ENCODE measurements around the gene FLCN.

FLCN gene

DNA sequence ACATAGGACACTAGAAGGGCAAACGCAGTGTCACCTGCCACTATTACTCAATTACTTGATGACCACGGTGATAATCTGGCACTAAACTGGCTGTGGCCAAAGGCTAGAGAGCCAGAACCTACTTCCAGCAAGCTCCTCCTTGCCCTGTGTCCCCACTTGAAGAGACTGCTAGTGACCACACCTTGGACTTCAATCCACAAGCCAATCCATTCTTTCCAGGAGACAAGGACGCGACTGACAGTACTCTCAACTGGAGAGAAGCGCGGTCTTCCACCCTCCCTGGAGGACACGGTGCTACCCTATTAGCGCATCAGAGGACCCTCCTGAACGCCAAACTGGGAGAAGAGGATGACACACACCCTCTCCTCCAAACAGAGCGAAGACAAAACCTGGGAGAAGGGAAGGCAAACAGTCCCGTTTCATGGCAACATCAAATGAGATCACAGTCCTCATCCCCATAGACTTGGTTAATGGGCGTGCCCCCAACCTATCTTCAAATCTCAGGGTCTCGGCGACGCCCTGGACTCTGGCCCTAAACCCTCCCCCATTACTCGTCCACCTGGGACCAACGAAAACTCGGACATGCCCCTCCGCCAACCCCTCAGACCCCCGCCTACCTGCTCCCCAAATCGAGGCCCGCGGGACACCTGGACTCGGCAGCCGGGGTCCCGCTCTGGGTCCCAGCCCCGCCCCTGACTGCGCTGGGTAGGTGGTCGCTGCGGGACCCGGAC is 508 bp downstream of the FLCN start:
- peak; percentile 41 for DNase-seq (ENCODE audit: low spot score)
- ChIA-PET CTCF (interaction anchor here (0.7 to 1.0 kb wide), 2 partner anchors 10 to 94 kb away, joined by 4 to 5 read pairs; no protein-coding TSS in a partner anchor), POLR2A (ENCODE audit: low non-redundant PET) (interaction anchor here (0.6 to 0.8 kb wide), 3 partner anchors 32 to 302 kb away, joined by 3 to 6 read pairs (median 4); no protein-coding TSS in a partner anchor)
- H3K27ac ChIP-seq = peak overlapping the region; percentile 88
- TF ChIP-seq, protein P1, sequence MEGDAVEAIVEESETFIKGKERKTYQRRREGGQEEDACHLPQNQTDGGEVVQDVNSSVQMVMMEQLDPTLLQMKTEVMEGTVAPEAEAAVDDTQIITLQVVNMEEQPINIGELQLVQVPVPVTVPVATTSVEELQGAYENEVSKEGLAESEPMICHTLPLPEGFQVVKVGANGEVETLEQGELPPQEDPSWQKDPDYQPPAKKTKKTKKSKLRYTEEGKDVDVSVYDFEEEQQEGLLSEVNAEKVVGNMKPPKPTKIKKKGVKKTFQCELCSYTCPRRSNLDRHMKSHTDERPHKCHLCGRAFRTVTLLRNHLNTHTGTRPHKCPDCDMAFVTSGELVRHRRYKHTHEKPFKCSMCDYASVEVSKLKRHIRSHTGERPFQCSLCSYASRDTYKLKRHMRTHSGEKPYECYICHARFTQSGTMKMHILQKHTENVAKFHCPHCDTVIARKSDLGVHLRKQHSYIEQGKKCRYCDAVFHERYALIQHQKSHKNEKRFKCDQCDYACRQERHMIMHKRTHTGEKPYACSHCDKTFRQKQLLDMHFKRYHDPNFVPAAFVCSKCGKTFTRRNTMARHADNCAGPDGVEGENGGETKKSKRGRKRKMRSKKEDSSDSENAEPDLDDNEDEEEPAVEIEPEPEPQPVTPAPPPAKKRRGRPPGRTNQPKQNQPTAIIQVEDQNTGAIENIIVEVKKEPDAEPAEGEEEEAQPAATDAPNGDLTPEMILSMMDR (conservative IDR thresholded peaks at IDR 0.05; ENCODE audit: low read depth) = no peak

DNA sequence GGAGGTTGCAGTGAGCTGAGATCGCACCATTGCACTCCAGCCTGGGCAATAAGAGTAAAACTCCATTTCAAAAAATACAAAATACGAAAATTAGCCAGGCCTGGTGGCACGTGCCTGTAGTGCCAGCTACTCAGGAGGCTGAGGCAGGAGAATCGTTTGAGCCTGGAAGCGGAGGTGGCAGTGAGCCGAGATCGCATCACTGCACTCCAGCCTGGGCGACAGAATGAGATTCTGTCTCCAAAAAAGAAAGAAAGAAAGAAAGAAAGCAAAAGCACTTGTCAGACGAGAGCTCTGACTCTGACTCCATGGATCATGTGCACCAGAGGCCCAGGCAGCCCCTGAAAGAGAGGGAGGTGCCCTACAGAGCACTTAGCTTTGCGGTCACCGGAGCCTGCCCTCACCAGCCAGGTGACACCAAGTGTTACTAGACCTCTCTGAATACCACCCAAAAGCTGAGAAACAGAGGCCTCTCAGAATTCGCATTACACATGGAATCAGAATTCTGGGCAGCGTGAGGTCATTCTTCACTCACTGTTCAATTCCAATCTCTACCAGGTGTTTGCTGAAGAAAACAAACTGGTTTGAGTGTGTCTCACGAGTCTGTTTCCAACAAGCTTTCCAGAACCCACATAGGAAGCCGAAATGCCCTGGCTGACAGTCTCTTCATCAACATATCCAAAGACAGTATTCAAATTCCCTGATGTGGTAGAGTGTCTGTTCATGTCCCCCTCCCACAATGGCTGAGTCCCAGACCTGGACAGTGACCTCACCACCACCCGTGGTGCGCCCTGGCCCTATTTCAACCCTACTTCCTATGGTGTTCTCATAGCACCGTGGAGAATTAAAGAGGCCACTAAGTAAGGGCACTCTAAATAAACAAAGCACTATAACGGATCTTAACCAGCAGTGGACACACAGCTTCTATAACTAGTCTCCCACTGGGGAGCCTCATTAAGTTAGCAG is 1.5 kb downstream of the FLCN start:
- POLR2A ChIA-PET (ENCODE audit: low non-redundant PET) = interaction anchor here (0.6 kb wide), 1 partner anchor 110 kb away, joined by 4 read pairs; no protein-coding TSS in a partner anchor
- DNase-seq (ENCODE audit: low spot score) = no peak
- TF ChIP-seq, protein P1 (conservative IDR thresholded peaks at IDR 0.05; ENCODE audit: low read depth) = no peak
- CTCF ChIA-PET = interaction anchor here (1.0 kb wide), 1 partner anchor 9 kb away, joined by 4 read pairs; no protein-coding TSS in a partner anchor
- peak overlapping the region; percentile 88 for H3K27ac ChIP-seq

DNA sequence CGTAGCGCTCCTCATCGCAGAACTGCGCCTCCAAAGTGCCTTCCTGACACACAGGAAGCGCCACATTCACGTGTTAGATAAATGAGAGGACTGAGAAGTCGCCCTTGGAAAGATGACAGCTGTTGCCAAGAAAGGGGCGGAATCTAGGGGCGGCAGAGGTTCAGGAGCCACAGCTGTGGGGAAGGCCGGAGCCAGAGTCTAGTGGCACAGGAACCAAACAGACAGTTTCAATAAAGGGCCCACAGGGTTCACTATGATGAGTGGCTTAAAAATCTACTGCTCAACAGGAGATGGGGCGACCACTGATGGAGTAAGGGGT is 4.7 kb downstream of the FLCN start:
- DNase-seq (ENCODE audit: low spot score) = no peak
- TF ChIP-seq, protein P1 (conservative IDR thresholded peaks at IDR 0.05; ENCODE audit: low read depth) = no peak
- ChIA-PET CTCF (interaction anchor here (0.6 kb wide), 1 partner anchor 351 kb away, joined by 4 read pairs; no protein-coding TSS in a partner anchor), POLR2A (ENCODE audit: low non-redundant PET) (no interaction called here)
- H3K27ac ChIP-seq = no peak overlapping the region

DNA sequence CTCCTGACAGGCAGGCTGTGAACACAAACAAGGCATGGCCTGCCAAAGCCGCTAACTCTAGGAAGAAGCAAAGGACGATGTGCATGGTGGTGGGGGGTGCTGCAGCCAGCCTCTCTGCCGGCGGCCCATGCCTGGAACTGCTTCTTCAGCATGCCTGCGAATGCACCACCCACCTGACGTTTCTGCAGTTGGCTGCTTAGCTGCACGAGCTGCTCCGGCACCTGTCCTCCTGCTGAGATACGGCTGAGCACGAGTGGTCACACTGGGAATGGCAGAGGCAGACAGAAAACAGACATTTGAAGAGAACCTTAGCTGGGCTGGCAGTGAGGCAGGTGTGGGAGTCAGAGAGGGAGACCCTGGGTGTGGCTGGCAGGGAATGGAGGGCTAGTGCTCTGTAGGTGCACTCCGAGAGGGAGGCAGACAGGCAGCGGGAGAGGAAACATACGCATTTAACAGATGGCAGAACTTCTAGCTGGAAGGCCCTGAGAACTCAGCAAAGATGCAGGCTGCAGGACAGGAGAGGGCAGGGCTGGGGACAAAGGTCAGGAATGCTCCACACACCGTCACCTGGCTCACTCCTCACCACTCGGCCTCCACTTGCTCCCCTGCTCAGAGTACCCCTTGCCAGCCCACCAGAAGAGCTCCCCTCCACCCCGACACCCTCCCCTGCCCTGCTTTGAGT is 5.2 kb downstream of the FLCN start:
- DNase-seq (ENCODE audit: low spot score) = no peak
- CTCF ChIA-PET = interaction anchor here (0.6 kb wide), 1 partner anchor 351 kb away, joined by 4 read pairs; no protein-coding TSS in a partner anchor
- H3K27ac ChIP-seq = no peak overlapping the region
- TF ChIP-seq, protein P1 (conservative IDR thresholded peaks at IDR 0.05; ENCODE audit: low read depth) = no peak
- POLR2A ChIA-PET (ENCODE audit: low non-redundant PET) = no interaction called here

DNA sequence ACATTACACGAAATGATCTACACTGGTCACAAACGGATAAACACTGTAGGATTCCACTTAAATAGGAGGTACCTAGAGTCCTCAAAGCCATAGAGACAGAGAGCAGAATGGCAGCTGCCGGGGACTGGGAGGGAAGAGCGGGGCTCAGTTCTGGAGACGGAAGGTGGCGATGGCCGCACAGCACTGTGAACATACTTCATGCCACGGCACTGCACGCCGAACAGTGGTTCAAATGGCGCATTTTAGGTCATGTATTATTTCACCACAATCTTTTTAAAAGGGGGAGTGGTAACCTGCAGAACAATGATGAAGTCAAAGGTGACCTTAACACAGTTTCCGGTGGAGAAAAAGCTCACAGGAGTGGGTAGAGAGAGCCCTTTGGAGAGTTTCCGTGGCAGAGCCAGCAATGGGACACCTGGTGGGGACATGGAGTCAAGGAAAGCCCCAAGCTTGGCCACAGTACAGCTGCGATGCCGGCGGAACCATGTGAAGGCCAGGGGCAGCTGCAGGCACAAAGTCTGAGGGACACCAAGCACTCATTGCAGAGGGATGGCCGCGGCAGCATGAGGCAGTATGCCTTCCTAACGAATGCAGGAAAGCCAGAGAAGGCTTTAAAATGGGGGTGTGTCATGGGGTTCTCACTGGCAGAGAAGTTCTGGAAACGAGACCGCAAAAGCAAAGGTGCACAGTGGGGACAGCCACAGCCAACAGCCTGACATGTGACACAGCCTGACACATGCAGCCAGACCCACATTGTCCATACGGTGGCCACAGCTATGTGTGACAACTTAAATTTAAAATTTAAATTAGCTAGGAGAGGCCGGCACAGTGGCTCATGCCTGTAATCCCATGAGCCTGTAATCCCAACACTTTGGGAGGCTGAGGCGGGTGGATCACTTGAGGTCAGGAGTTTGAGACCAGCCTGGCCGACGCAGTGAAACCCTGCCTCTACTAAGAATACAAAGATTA is 7.3 kb downstream of the FLCN start:
- H3K27ac ChIP-seq = no peak overlapping the region; the same call in 1 of the 2 replicates
- TF ChIP-seq, protein P1 (conservative IDR thresholded peaks at IDR 0.05; ENCODE audit: low read depth) = no peak
- POLR2A ChIA-PET (ENCODE audit: low non-redundant PET) = no interaction called here
- no peak for DNase-seq (ENCODE audit: low spot score)
- CTCF ChIA-PET = interaction anchor here (0.6 to 0.7 kb wide), 2 partner anchors 15 to 412 kb away, joined by 3 read pairs; no protein-coding TSS in a partner anchor
